K562 (cell line): ENCODE results near the gene MKRN3. TPM values are rescaled to one million over a fixed set of nuclear protein-coding genes. Genes with fewer than 3 reads are reported as not detected.
A peak's percentile ranks its signal among the peaks of the same experiment; 100 is the strongest.

Experiments used
- ARNT ChIP-seq, 2 experiments: fragments of 450-650 bp; IDR thresholded peaks; 2 replicates each; pipeline ENCODE4 v1.6.1; 2016; ENCODE audit warnings: mild to moderate bottlenecking in 1 of 2
- ESRRB ChIP-seq: fragments of 250-450 bp; sonication (Bioruptor Pico); IDR thresholded peaks from 2 replicates; pipeline ENCODE4 v1.5.0; 2020; ENCODE audit warnings: mild to moderate bottlenecking, moderate library complexity, borderline replicate concordance
- HDAC2 ChIP-seq: fragments of 450-650 bp; IDR thresholded peaks from 2 replicates; pipeline ENCODE4 v1.6.1; 2016; ENCODE audit warnings: mild to moderate bottlenecking
- KAT2B ChIP-seq: IDR thresholded peaks from one replicate; pipeline ENCODE4 v1.6.1; 2012; ENCODE audit warnings: low read depth, mild to moderate bottlenecking, control low read depth, inconsistent platforms, low read length, moderate library complexity
- NR2F6 ChIP-seq: fragments of 450-650 bp; formaldehyde crosslinking; IDR thresholded peaks from 2 replicates; pipeline ENCODE4 v1.4.0; 2020; ENCODE audit warnings: mild to moderate bottlenecking
- PHF21A ChIP-seq: fragments of 450-650 bp; IDR thresholded peaks from 2 replicates; pipeline ENCODE4 v1.6.1; 2017; ENCODE audit warnings: low read depth, borderline replicate concordance
- POLR2H ChIP-seq: IDR thresholded peaks from 2 replicates; pipeline ENCODE4 v1.6.1; 2016; ENCODE audit warnings: missing genetic modification characterization, low read depth, mild to moderate bottlenecking, control low read depth, missing compliant biosample characterization, moderate library complexity
- RB1 ChIP-seq: fragments of 450-650 bp; IDR thresholded peaks from 2 replicates; pipeline ENCODE4 v1.6.1; 2017; ENCODE audit warnings: low read depth, mild to moderate bottlenecking
- RBM22 ChIP-seq: fragments of 200-400 bp; formaldehyde crosslinking; IDR thresholded peaks from 2 replicates; pipeline ENCODE4 v1.6.1; 2018; ENCODE audit warnings: low read length, low read depth; ENCODE audit not compliant: poor library complexity, severe bottlenecking
- ZNF3 ChIP-seq: fragments of 250-450 bp; sonication (Bioruptor Pico); IDR thresholded peaks from 2 replicates; pipeline ENCODE4 v1.5.0; 2021; ENCODE audit warnings: mild to moderate bottlenecking, moderate library complexity
- polyA plus RNA-seq, 8 experiments: library from polyadenylated mRNA; depleted of rRNA in 4 of 8; stranded (reverse) in 5 of 8; unstranded in 3 of 8; fragments of >200 nt; fragmentation: Nextera tagmentation in 2 of 8; fragmentation: Illumina TruSeq in 1 of 8; extraction: Ambion mirVana in 2 of 8; extraction: Trizol in 1 of 8; gene quantifications; 2 replicates each; pipeline versions ENCODE4 v1.2.1 to v1.2.3, GENCODE V29; 2011 to 2014; ENCODE audit warnings: inconsistent platforms in 1 of 8, missing spikeins in 1 of 8
- total RNA-seq, 7 experiments: library from RNA; depleted of rRNA in 6 of 7; stranded (reverse); fragments of >200 nt in 6 of 7; fragmentation: Illumina TruSeq in 2 of 7; extraction: Trizol in 2 of 7; gene quantifications; 2 replicates each; pipeline versions ENCODE4 v1.2.1 to v1.2.3, GENCODE V29; 2011 to 2021; ENCODE audit warnings: low replicate concordance in 1 of 7
- TF ChIP-seq, protein P1 (sequence below): fragments of 450-650 bp; IDR thresholded peaks from 2 replicates; pipeline ENCODE4 v1.6.1; 2016; ENCODE audit warnings: mild to moderate bottlenecking
- TF ChIP-seq, protein P2 (sequence below): fragments of 450-650 bp; IDR thresholded peaks from 2 replicates; pipeline ENCODE4 v1.7.1; 2018; ENCODE audit warnings: mild to moderate bottlenecking, low read depth; ENCODE audit not compliant: partially characterized antibody
- TF ChIP-seq, protein P3 (sequence below), 2 experiments: fragments of 250-450 bp in 1 of 2; fragments of 450-650 bp in 1 of 2; sonication (Bioruptor Pico) in 1 of 2; IDR thresholded peaks; 2 replicates each; pipeline versions ENCODE4 v1.6.1 to v1.8.0; 2016 to 2021; ENCODE audit warnings: mild to moderate bottlenecking in 2 of 2, moderate library complexity in 2 of 2, missing compliant biosample characterization in 1 of 2, missing genetic modification characterization in 1 of 2
- TF ChIP-seq, protein P4 (sequence below), 2 experiments: fragments of 450-650 bp; IDR thresholded peaks; 2 replicates each; pipeline ENCODE4 v1.6.1; 2016
- TF ChIP-seq, protein P5 (sequence below): fragments of 250-450 bp; sonication (Bioruptor Pico); IDR thresholded peaks from 2 replicates; pipeline ENCODE4 v1.4.0; 2020; ENCODE audit warnings: mild to moderate bottlenecking
- TF ChIP-seq, protein P6 (sequence below): sonication (generic); formaldehyde crosslinking; IDR thresholded peaks from 2 replicates; pipeline ENCODE4 v1.9.0; 2022; ENCODE audit warnings: mild to moderate bottlenecking, missing genetic modification reagents

MKRN3 gene
- total and polyA plus RNA-seq, 9 of the 15 experiments (the other 6 are each of a cell fraction or from before 2014, with no cell fraction given) = 6.5 to 33.4 (median 25.1) TPM

DNA sequence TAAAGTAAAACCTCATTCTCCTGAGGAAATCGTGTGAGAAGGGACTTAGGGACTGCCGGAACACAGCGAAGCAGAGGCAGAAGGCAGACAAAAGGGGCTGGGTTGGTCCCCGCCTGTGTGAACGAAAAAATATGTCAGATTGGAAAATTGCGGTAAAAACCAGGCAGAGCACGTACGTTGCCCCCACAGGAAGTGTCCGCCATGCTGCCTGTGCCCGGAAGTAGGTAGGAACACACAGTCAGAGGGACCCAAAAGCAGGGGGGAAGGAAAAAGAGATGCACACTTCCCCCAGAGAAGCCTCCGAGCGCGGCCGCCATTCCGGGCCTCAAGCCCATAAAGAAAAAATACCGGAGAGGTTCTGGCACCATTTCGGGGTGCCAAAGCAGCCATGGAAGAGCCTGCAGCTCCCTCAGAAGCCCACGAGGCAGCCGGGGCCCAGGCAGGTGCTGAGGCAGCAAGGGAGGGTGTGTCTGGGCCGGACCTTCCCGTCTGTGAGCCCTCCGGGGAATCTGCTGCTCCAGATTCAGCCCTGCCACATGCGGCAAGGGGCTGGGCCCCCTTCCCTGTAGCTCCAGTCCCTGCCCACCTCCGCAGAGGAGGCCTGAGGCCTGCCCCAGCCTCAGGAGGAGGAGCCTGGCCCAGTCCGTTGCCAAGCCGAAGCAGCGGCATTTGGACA, at the start of gene MKRN3 (continued):
- TF ChIP-seq, protein P1, sequence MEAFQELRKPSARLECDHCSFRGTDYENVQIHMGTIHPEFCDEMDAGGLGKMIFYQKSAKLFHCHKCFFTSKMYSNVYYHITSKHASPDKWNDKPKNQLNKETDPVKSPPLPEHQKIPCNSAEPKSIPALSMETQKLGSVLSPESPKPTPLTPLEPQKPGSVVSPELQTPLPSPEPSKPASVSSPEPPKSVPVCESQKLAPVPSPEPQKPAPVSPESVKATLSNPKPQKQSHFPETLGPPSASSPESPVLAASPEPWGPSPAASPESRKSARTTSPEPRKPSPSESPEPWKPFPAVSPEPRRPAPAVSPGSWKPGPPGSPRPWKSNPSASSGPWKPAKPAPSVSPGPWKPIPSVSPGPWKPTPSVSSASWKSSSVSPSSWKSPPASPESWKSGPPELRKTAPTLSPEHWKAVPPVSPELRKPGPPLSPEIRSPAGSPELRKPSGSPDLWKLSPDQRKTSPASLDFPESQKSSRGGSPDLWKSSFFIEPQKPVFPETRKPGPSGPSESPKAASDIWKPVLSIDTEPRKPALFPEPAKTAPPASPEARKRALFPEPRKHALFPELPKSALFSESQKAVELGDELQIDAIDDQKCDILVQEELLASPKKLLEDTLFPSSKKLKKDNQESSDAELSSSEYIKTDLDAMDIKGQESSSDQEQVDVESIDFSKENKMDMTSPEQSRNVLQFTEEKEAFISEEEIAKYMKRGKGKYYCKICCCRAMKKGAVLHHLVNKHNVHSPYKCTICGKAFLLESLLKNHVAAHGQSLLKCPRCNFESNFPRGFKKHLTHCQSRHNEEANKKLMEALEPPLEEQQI = peak; percentile 40; the same call in 1 of the 2 replicates
- TF ChIP-seq ZNF3 (CRISPR knock-in tag) = no peak
- peak; percentile 87 for TF ChIP-seq POLR2H (tag)
- TF ChIP-seq HDAC2 = peak; percentile 43; the same call in 1 of the 2 replicates
- TF ChIP-seq ESRRB (CRISPR knock-in tag) = no peak
- TF ChIP-seq, protein P2, sequence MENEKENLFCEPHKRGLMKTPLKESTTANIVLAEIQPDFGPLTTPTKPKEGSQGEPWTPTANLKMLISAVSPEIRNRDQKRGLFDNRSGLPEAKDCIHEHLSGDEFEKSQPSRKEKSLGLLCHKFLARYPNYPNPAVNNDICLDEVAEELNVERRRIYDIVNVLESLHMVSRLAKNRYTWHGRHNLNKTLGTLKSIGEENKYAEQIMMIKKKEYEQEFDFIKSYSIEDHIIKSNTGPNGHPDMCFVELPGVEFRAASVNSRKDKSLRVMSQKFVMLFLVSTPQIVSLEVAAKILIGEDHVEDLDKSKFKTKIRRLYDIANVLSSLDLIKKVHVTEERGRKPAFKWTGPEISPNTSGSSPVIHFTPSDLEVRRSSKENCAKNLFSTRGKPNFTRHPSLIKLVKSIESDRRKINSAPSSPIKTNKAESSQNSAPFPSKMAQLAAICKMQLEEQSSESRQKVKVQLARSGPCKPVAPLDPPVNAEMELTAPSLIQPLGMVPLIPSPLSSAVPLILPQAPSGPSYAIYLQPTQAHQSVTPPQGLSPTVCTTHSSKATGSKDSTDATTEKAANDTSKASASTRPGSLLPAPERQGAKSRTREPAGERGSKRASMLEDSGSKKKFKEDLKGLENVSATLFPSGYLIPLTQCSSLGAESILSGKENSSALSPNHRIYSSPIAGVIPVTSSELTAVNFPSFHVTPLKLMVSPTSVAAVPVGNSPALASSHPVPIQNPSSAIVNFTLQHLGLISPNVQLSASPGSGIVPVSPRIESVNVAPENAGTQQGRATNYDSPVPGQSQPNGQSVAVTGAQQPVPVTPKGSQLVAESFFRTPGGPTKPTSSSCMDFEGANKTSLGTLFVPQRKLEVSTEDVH = peak; percentile 97
- peak in 1 of 2 experiments; percentile 81; a peak in 2 of 4 replicates for TF ChIP-seq ARNT (IDR thresholded peaks at IDR 0.05)
- peak; percentile 95; the same call in 1 of the 2 replicates for TF ChIP-seq RB1
- 0 out of 2 replicates have a peak, but pooled peaks have one; percentile 7 for TF ChIP-seq NR2F6 (CRISPR knock-in tag)
- TF ChIP-seq PHF21A = no peak; the same call in 1 of the 2 replicates
- no peak for TF ChIP-seq RBM22
- TF ChIP-seq, protein P3, sequence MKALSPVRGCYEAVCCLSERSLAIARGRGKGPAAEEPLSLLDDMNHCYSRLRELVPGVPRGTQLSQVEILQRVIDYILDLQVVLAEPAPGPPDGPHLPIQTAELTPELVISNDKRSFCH (CRISPR knock-in tag; IDR thresholded peaks at IDR 0.05) = no peak
- TF ChIP-seq, protein P3 (tag; IDR thresholded peaks at IDR 0.05) = peak; percentile 70; the same call in 1 of the 2 replicates
- TF ChIP-seq, protein P4, sequence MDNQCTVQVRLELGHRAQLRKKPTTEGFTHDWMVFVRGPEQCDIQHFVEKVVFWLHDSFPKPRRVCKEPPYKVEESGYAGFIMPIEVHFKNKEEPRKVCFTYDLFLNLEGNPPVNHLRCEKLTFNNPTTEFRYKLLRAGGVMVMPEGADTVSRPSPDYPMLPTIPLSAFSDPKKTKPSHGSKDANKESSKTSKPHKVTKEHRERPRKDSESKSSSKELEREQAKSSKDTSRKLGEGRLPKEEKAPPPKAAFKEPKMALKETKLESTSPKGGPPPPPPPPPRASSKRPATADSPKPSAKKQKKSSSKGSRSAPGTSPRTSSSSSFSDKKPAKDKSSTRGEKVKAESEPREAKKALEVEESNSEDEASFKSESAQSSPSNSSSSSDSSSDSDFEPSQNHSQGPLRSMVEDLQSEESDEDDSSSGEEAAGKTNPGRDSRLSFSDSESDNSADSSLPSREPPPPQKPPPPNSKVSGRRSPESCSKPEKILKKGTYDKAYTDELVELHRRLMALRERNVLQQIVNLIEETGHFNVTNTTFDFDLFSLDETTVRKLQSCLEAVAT (IDR thresholded peaks at IDR 0.05) = peak in 1 of 2 experiments; percentile 73; a peak in 3 of 4 replicates
- no peak for TF ChIP-seq KAT2B
- TF ChIP-seq, protein P5, sequence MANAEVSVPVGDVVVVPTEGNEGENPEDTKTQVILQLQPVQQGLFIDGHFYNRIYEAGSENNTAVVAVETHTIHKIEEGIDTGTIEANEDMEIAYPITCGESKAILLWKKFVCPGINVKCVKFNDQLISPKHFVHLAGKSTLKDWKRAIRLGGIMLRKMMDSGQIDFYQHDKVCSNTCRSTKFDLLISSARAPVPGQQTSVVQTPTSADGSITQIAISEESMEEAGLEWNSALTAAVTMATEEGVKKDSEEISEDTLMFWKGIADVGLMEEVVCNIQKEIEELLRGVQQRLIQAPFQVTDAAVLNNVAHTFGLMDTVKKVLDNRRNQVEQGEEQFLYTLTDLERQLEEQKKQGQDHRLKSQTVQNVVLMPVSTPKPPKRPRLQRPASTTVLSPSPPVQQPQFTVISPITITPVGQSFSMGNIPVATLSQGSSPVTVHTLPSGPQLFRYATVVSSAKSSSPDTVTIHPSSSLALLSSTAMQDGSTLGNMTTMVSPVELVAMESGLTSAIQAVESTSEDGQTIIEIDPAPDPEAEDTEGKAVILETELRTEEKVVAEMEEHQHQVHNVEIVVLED = peak; percentile 73
- TF ChIP-seq, protein P6, sequence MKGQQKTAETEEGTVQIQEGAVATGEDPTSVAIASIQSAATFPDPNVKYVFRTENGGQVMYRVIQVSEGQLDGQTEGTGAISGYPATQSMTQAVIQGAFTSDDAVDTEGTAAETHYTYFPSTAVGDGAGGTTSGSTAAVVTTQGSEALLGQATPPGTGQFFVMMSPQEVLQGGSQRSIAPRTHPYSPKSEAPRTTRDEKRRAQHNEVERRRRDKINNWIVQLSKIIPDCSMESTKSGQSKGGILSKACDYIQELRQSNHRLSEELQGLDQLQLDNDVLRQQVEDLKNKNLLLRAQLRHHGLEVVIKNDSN (CRISPR knock-in tag) = no peak
